HG03575 (cell line): ENCODE measurements around the gene TRPM3.
"Not testable (repeated sequence)": the region's sequence is repeated elsewhere in the genome, so short reads cannot be mapped to it uniquely, and the experiment has no call there.

Experiments
- ATAC-seq: cut with Tn5 transposase; IDR thresholded peaks from one replicate; pipeline ENCODE4 v1.9.1; 2021; ENCODE audit not compliant: unreplicated experiment, insufficient number of reproducible peaks, low FRiP score; ENCODE audit errors: extremely low read depth

Gene TRPM3

GRCh38 chr9:70658765-70659164 lies 462.7 kb downstream of the TRPM3 start:
- ATAC-seq, result no peak

GRCh38 chr9:70656281-70656680 lies 465.1 kb downstream of the TRPM3 start:
- ATAC-seq, result no peak

- no peak for ATAC-seq
Measured at GRCh38 chr9:70654144-70654543, 467.3 kb downstream of the TRPM3 start.

GRCh38 chr9:70644627-70645026 lies 476.8 kb downstream of the TRPM3 start:
- not testable (repeated sequence) for ATAC-seq

GRCh38 chr9:70642341-70642740 lies 479.1 kb downstream of the TRPM3 start:
- no peak for ATAC-seq

GRCh38 chr9:70641631-70642030 lies 479.8 kb downstream of the TRPM3 start:
- no peak for ATAC-seq

GRCh38 chr9:70641031-70641430 lies 480.4 kb downstream of the TRPM3 start:
- no peak for ATAC-seq

- ATAC-seq, result no peak
Measured at GRCh38 chr9:70639853-70640814, 481.3 kb downstream of the TRPM3 start.

- ATAC-seq, result no peak
Measured at GRCh38 chr9:70635790-70636189, 485.6 kb downstream of the TRPM3 start.

GRCh38 chr9:70634696-70635095 lies 486.7 kb downstream of the TRPM3 start:
- ATAC-seq, result no peak

GRCh38 chr9:70630971-70631370 lies 490.4 kb downstream of the TRPM3 start:
- no peak for ATAC-seq

- not testable (repeated sequence) for ATAC-seq
Measured at GRCh38 chr9:70629080-70629685, 492.2 kb downstream of the TRPM3 start.

- no peak for ATAC-seq
Measured at GRCh38 chr9:70625078-70625477, 496.3 kb downstream of the TRPM3 start.

- ATAC-seq, result no peak
Measured at GRCh38 chr9:70618784-70619183, 502.6 kb downstream of the TRPM3 start.

GRCh38 chr9:70617033-70617828 lies 504.2 kb downstream of the TRPM3 start:
- ATAC-seq, result no peak

GRCh38 chr9:70616228-70616990 lies 505.0 kb downstream of the TRPM3 start:
- ATAC-seq, result no peak

- no peak for ATAC-seq
Measured at GRCh38 chr9:70615464-70616138, 505.8 kb downstream of the TRPM3 start.

- no peak for ATAC-seq
Measured at GRCh38 chr9:70614786-70615463, 506.5 kb downstream of the TRPM3 start.
